B cell (primary cell): ENCODE measurements around the gene ZNF521. TPM values are rescaled to one million over a fixed set of nuclear protein-coding genes. Genes with fewer than 3 reads are reported as not detected.

Experiments
- ATAC-seq: fragments of 200-7000 bp; cut with Tn5 transposase; one replicate; pipeline ENCODE4 v1.10.0; 2021; ENCODE audit warnings: low read depth, mild to moderate bottlenecking, moderate number of reproducible peaks, moderate library complexity
- CTCF ChIA-PET: fragments of 350-600 bp; sonication (Branson Sonifier 250); formaldehyde crosslinking; loops from one replicate; lab custom pipeline; 2021; ENCODE audit warnings: antibody characterized with exemption, inconsistent platforms; lab: Charles Lee
- POLR2A ChIA-PET: fragments of 350-600 bp; sonication (Branson Sonifier 250); formaldehyde crosslinking; loops from one replicate; lab custom pipeline; 2021; ENCODE audit warnings: antibody characterized with exemption; lab: Charles Lee
- DNase-seq: peaks from one replicate; pipeline ENCODE4 v3.0.0; 2013
- H2AFZ ChIP-seq: 2 replicates; pipeline ENCODE4 v1.6.1; 2012; ENCODE audit warnings: mild to moderate bottlenecking, low read depth, low read length; ENCODE audit not compliant: insufficient read depth, poor library complexity, severe bottlenecking
- H3K27ac ChIP-seq, 2 donors: 1 replicate in 1 of 2; 2 replicates in 1 of 2; pipeline ENCODE4 v1.5.1; 2012 to 2013; ENCODE audit warnings: low read length in 2 of 2, mild to moderate bottlenecking in 2 of 2, moderate library complexity in 1 of 2
- H3K27me3 ChIP-seq, 4 experiments: fragments of 200-600 bp in 1 of 4; sonication (generic) in 1 of 4; replicated peaks in 1 of 4; 1 replicate in 2 of 4; 2 replicates in 2 of 4; pipeline versions ENCODE4 v1.6.1 to v1.7.0; 2013 to 2016; ENCODE audit warnings: low read length in 3 of 4, mild to moderate bottlenecking in 2 of 4, mixed read lengths in 1 of 4, moderate library complexity in 1 of 4; ENCODE audit not compliant: insufficient read depth in 4 of 4, control insufficient read depth in 3 of 4; ENCODE audit errors: control extremely low read depth in 1 of 4
- H3K36me3 ChIP-seq, 2 experiments: replicated peaks in 1 of 2; 1 replicate in 1 of 2; 2 replicates in 1 of 2; pipeline versions ENCODE4 v1.6.1 to v1.7.1; 2013; ENCODE audit warnings: low read length in 1 of 2; ENCODE audit not compliant: insufficient read depth in 2 of 2, control insufficient read depth in 1 of 2; ENCODE audit errors: control extremely low read depth in 1 of 2, extremely low read depth in 1 of 2
- H3K4me1 ChIP-seq, 2 donors: fragments of 200-600 bp in 1 of 2; sonication (generic) in 1 of 2; 1 replicate in 1 of 2; 2 replicates in 1 of 2; pipeline versions ENCODE4 v1.5.1 to v1.6.1; 2013 to 2017; ENCODE audit warnings: low read length in 2 of 2; ENCODE audit not compliant: control insufficient read depth in 2 of 2, insufficient read depth in 2 of 2
- H3K4me2 ChIP-seq: replicated peaks from 2 replicates; pipeline ENCODE3; 2012; ENCODE audit warnings: mild to moderate bottlenecking, low read depth, low read length; ENCODE audit not compliant: poor library complexity, severe bottlenecking
- H3K4me3 ChIP-seq, 5 experiments: fragments of 200-600 bp in 1 of 5; sonication (generic) in 1 of 5; 1 replicate in 3 of 5; 2 replicates in 2 of 5; pipeline versions ENCODE4 v1.5.1 to v1.7.0; 2011 to 2016; ENCODE audit warnings: low read length in 4 of 5, mild to moderate bottlenecking in 4 of 5, low read depth in 2 of 5, control low read depth in 1 of 5, moderate library complexity in 1 of 5; ENCODE audit not compliant: insufficient read depth in 1 of 5; ENCODE audit errors: control extremely low read depth in 1 of 5, extremely low read depth in 1 of 5
- H3K79me2 ChIP-seq: fragments of 200-600 bp; sonication (generic); one replicate; pipeline ENCODE4 v1.6.0; 2016; ENCODE audit warnings: low read length; ENCODE audit not compliant: control insufficient read depth, insufficient read depth
- H3K9ac ChIP-seq: fragments of 200-600 bp; sonication (generic); 2 replicates; pipeline ENCODE4 v1.6.1; 2017; ENCODE audit warnings: mild to moderate bottlenecking, low read length, moderate library complexity
- H3K9me3 ChIP-seq, 3 donors: one replicate each; pipeline versions ENCODE4 v1.6.1 to v1.7.1; 2013; ENCODE audit warnings: low read length in 2 of 3; ENCODE audit not compliant: control insufficient read depth in 2 of 3, insufficient read depth in 1 of 3; ENCODE audit errors: control extremely low read depth in 1 of 3
- H4K20me1 ChIP-seq: 2 replicates; pipeline ENCODE4 v1.6.0; 2012; ENCODE audit warnings: mild to moderate bottlenecking, low read length; ENCODE audit not compliant: insufficient read depth, control insufficient read depth, poor library complexity, severe bottlenecking
- H3K27ac Mint-ChIP-seq: one replicate; pipeline ENCODE4 v1.8.0; 2021; ENCODE audit warnings: mixed read lengths
- H3K27me3 Mint-ChIP-seq: one replicate; pipeline ENCODE4 v1.8.0; 2021; ENCODE audit warnings: mixed read lengths
- H3K4me1 Mint-ChIP-seq: one replicate; pipeline ENCODE4 v1.8.0; 2021; ENCODE audit warnings: mixed read lengths
- H3K4me3 Mint-ChIP-seq: one replicate; pipeline ENCODE4 v1.8.0; 2021; ENCODE audit warnings: mixed read lengths
- H3K9me3 Mint-ChIP-seq: one replicate; pipeline ENCODE4 v1.8.0; 2022; ENCODE audit warnings: mixed read lengths; ENCODE audit not compliant: insufficient read depth
- EZH2 ChIP-seq: IDR thresholded peaks from 2 replicates; pipeline ENCODE4 v1.6.1; 2012; ENCODE audit warnings: borderline replicate concordance, low read depth, mild to moderate bottlenecking, moderate library complexity, low read length; ENCODE audit not compliant: insufficient read depth, poor library complexity, severe bottlenecking
- WGBS: methylation state at CpG from one replicate; pipeline ENCODE4 v1.1.5; 2013; ENCODE audit warnings: missing lambda C conversion rate; ENCODE audit not compliant: insufficient coverage; 5-methylcytosine and 5-hydroxymethylcytosine counted together
- intact Hi-C: fragments of 100-400 bp; cut with micrococcal nuclease; formaldehyde crosslinking; loops from one replicate; pipeline ENCODE4 v1.10.0; 2022
- polyA plus RNA-seq: library from polyadenylated mRNA; depleted of rRNA; stranded (reverse); fragments of >200 nt; gene quantifications from 2 replicates; pipeline ENCODE4 v1.2.3, GENCODE V29; 2012
- total RNA-seq, 2 donors: library from RNA; stranded (reverse); fragments of 120-200 nt in 1 of 2; gene quantifications; 1 replicate in 1 of 2; 2 replicates in 1 of 2; pipeline versions ENCODE4 v1.2.3 to v1.2.4, GENCODE V29; 2013 to 2022
- TF ChIP-seq, protein P1 (sequence below): fragments of 200-600 bp; IDR thresholded peaks from one replicate; pipeline ENCODE4 v1.8.0; 2022; ENCODE audit warnings: antibody characterized with exemption, mild to moderate bottlenecking

Gene ZNF521
- total and polyA plus RNA-seq, 2 donors (not counting 1 experiment from before 2014, with no cell fraction given) = 0.04 to 9.0 TPM

DNA sequence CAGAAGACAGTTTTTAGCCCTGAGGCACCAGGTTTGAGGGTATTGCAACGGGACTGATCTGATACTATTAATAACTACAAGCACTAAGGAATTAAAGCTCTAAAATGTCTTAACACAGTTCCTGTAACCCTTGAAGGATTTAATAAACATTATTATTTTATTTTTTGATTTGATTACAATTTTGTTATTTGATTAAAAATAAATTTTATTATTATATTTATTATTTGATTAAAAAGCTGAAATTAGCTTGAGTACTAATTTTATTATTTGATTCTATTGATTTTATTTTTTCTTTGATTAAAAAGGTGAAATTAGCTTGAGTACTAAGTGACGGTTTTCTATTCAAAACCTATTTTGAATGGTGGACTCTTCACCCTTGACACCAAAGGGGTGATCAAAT, 307.3 kb downstream of the ZNF521 start:
- peaks cover 14% of the 10 kb centered on the region for H3K27me3 Mint-ChIP-seq
- intact Hi-C loops = no loop called here
- ATAC-seq = no peak
- CTCF ChIA-PET = interaction anchor here (0.7 kb wide), 1 partner anchor 14 kb away, joined by 3 read pairs; no protein-coding TSS in a partner anchor
- Histone ChIP-seq H3K9me3 (no peaks in the 10 kb centered on the region), H3K9ac (no peak overlapping the region), H3K79me2 (no peaks in the 10 kb centered on the region), H3K36me3 (no peaks in the 10 kb centered on the region), H4K20me1 (no peaks in the 10 kb centered on the region), H3K4me3 (no peak overlapping the region), H3K4me1 (no peaks in the 10 kb centered on the region), H3K27ac (no peak overlapping the region), H3K27me3 (peaks cover 0 to 5% (median 0%) of the 10 kb centered on the region in 4 experiments), H3K4me2 (no peak overlapping the region), H2AFZ (no peak overlapping the region)
- no peak overlapping the region for H3K4me3 Mint-ChIP-seq
- TF ChIP-seq, protein P1, sequence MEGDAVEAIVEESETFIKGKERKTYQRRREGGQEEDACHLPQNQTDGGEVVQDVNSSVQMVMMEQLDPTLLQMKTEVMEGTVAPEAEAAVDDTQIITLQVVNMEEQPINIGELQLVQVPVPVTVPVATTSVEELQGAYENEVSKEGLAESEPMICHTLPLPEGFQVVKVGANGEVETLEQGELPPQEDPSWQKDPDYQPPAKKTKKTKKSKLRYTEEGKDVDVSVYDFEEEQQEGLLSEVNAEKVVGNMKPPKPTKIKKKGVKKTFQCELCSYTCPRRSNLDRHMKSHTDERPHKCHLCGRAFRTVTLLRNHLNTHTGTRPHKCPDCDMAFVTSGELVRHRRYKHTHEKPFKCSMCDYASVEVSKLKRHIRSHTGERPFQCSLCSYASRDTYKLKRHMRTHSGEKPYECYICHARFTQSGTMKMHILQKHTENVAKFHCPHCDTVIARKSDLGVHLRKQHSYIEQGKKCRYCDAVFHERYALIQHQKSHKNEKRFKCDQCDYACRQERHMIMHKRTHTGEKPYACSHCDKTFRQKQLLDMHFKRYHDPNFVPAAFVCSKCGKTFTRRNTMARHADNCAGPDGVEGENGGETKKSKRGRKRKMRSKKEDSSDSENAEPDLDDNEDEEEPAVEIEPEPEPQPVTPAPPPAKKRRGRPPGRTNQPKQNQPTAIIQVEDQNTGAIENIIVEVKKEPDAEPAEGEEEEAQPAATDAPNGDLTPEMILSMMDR = no peak
- no peak for TF ChIP-seq EZH2
- no peak for DNase-seq
- POLR2A ChIA-PET = no interaction called here
- H3K4me1 Mint-ChIP-seq = no peaks in the 10 kb centered on the region
- no CpG with 5 or more reads among the region's 2 CpGs for WGBS
- no peak overlapping the region for H3K27ac Mint-ChIP-seq
- H3K9me3 Mint-ChIP-seq = no peaks in the 10 kb centered on the region

DNA sequence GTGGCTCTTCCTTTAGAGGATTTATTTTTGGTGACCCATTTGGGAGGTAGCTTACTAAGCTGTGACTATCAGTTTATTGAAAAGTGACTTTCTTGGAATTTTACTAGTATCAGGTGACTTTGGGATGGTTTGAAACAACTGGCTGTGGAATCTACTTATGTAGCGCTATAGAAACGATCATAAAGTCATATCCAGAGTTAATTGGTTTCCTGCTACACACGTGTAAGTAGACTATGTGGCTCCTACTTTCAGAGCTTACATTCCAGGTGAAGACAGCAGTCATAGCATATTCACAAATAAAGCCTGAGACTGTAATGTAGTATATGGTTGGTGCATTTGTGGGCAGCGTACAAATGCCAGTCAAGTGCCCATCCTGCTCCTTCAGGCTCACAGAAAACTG, 308.9 kb downstream of the ZNF521 start:
- H3K4me1 Mint-ChIP-seq = no peaks in the 10 kb centered on the region
- POLR2A ChIA-PET = no interaction called here
- H3K27me3 Mint-ChIP-seq = peaks cover 14% of the 10 kb centered on the region
- TF ChIP-seq EZH2 = no peak
- TF ChIP-seq, protein P1 = no peak
- DNase-seq = no peak
- no peak overlapping the region for H3K27ac Mint-ChIP-seq
- ATAC-seq = no peak
- 73% methylated on average over 1 of the region's 4 CpGs for WGBS
- no peaks in the 10 kb centered on the region for H3K9me3 Mint-ChIP-seq
- no peak overlapping the region for H3K4me3 Mint-ChIP-seq
- CTCF ChIA-PET = no interaction called here
- Histone ChIP-seq H3K27me3 (peaks cover 0 to 5% (median 0%) of the 10 kb centered on the region in 4 experiments), H3K9me3 (no peaks in the 10 kb centered on the region), H3K36me3 (no peaks in the 10 kb centered on the region), H3K79me2 (no peaks in the 10 kb centered on the region), H3K9ac (no peak overlapping the region), H3K4me2 (no peak overlapping the region), H4K20me1 (no peaks in the 10 kb centered on the region), H2AFZ (no peak overlapping the region), H3K27ac (no peak overlapping the region), H3K4me1 (no peaks in the 10 kb centered on the region), H3K4me3 (no peak overlapping the region)
- intact Hi-C loops = no loop called here
